ENCODE measurements around the gene SLC37A1.

SLC37A1 gene

DNA sequence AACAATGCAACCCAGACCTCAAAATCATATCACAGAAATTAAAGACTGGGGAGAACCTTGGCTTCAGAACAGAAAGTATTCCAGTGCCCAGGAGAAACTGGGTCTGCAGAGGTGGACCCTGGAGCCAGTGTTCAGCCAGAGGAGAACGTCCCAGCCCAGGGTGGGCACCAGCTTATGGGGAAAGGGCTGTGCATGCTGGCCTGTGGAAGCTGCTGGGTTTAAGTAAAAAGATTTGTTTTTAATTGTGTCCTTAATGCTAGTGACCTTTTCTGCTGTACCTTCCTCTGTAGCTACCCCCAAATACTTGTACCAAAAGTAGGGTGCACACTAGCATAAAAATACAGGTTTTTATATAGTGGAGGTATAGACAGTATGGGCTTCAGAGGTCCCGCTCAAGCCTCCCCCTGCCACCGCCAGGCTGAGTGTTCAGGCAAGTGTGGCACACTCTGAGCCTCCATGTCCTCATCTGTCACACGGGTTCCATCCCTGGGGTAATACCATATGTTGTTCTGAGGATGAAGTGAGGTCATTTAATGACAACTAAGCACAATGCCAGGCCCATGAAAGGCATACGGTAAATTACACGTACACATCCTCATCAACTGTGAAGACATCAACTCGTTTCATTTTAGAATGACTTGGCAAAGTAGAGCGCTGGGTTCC lies 47.0 kb downstream of the SLC37A1 start:
- no peak for DNase-seq (ENCODE audit: low read depth in 2 of 2)

DNA sequence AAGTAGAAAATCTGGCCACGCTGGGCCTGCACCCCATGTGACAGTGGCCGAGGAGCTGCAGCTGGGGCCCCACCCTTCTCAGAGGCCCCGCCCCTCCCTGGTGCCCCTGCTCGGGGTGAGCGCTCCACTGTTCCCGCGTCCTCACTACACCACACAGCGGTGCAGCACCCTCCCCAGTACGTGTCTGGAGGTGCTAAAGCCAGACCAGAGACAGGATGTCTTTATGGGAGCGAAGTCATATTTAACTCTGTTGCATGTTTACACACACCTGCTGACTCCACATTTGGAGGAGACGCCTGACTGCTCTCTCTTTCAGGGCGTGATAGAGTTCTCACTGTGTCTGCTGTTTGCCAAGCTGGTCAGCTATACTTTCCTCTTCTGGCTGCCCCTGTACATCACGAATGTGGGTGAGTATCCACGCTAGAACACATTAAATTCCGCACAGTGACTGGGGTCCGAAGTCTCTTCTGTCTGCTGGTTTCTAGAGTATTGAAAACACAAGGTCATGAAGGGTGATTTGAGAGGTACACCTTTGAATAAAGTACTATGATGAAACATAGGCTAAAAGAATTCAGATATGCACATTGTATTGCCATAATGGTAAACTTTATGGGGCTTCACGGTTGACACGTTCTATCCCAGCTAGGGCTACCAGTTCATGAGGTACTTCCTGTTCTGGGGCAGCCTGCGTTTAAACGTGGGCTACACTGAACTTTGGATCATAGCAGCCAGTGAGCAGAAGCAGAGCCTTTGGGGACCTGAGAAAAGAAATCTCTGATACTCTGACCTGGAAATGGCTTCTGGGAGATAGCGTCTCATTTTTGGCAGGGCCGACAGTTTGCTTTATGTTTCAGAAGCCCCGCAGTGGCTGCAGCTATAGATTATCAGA lies 48.4 kb downstream of the SLC37A1 start:
- no peak for DNase-seq (ENCODE audit: low read depth in 2 of 2)

DNA sequence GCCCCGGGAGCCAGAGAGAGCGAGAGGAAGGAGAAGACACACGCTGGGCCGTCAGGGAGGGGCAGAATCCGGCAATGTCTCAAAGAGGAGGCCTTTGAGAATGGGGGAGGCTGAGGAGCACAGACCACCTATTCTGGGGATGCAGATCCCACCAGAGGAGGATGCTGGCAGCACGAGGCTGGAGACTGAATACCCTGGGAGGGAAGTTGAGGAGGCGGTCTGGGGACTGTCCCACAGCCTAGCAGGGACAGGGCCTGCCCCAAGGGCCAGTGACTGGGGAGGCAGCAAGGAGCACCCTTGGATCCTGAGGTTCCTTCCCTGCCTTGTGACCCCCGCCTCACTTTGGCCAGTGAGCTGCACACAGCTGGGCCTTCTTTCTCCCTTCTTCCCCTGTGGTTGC lies 49.2 kb downstream of the SLC37A1 start:
- DNase-seq (ENCODE audit: low read depth in 2 of 2): no peak

DNA sequence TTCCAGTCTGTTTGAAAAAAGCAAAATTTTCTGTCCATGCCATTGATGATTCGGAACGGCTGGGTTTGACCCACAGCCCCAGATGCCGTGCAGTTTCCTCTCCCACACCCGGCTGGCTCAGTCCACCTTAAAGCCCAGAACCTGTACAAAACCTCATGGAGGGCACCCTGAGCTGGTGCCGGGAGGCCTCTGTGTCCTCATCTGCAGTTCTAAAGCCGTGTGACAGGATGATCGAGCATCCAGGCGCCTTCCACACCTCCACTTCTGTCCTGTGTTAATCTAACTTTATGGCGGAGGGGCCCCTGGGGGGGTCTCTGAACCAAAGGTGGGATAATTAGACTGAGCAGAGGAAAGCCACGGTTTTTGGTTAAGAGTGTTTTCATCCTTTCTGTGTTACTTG lies 49.6 kb downstream of the SLC37A1 start:
- DNase-seq (ENCODE audit: low read depth in 2 of 2): no peak

DNA sequence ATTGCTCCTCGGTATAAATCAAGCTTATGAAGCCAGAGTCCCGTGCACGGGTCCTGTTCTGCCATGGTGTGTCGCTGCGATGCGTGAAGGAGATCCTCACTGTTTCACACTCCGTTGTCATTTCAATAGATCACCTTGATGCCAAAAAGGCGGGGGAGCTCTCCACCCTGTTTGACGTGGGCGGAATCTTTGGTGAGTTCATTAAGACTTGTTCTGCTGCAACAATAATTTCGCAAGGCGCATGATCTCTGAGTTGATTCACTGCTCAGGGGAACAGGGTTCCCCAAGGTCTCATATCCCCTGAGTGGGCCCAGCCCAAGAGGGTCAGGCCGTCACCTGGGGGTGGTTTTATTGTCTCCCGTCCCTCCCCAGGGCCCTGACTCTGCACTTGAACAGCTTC lies 50.0 kb downstream of the SLC37A1 start:
- DNase-seq (ENCODE audit: low read depth in 2 of 2): no peak

DNA sequence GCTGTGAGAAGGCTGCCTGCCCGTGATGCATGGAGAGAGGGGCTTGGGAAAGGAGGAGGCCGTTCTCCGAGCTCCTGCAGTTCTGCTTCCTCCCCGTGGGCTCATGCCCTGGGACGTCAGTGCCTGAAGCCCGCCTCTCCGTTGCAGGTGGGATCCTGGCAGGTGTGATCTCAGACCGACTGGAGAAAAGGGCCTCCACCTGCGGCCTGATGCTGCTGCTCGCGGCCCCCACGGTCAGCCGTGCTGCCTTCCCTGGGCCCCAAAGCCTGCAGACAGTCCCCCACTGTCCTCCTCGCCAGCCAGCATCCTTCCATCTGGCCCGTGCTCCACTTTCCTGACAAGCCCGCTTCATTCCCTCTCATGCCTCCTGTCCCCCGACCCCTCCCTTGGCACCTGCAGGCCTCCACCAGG lies 50.9 kb downstream of the SLC37A1 start:
- DNase-seq (ENCODE audit: low read depth in 2 of 2): no peak

DNA sequence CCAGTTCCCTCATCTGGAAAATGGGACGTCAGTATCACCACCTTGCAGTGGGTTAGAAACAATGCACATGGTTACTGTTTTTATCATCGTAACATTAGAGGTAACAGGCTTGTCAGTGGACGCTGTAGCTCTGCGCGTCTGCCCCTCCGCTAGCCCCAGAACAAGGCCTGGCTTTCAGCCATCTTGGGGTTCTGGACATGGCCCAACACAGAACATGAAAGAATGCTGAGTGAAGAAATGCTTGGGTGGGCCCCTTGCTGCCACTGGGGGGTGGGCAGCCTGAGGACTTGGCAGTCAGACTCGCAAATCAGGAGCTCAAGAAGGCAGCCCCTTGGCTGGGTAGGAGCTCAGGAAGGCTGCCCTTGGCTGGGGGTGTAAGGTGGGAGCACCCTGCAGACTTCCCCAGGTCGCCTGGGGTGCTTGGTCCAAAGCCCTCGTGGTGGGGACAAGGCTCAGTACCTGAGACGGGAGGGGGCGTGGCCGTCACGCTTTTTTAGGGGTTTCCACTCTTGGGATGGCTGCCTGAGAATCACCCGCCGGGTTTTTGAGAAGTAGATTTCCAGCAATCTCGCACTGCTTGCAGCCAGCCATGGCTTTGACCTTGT lies 51.7 kb downstream of the SLC37A1 start:
- no peak for DNase-seq (ENCODE audit: low read depth in 2 of 2)

DNA sequence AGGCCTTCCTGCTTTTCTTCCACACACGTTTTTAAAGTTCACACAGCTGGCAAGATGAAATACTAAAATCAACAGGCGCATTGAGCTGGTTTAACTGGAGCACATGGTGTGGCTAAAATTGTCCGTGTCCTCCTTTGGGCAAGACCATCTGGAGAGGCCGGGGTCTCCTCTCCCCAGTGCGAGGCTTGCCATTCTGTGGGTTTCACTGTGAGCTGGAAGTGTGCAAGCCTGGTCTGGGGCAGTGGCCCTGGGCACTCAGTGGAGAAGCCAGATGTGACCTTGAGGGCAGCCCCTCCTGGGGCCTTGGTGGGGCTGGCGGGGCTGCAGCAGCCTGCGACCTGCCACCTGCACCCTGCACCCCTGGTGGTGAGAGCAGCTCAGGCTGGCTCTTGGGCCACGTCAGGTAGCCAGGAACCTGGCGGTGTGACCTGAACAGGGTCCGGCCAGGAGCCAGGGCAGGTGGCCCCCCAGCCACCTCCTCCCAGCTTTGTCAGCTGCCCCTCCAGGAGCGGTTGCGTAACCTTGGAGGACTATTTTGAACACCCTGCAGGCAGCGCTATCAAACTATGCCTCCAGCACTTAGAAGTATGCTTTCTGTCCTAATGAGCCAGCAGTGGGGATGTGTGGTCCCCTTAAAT lies 52.4 kb downstream of the SLC37A1 start:
- DNase-seq (ENCODE audit: low read depth in 2 of 2): no peak

DNA sequence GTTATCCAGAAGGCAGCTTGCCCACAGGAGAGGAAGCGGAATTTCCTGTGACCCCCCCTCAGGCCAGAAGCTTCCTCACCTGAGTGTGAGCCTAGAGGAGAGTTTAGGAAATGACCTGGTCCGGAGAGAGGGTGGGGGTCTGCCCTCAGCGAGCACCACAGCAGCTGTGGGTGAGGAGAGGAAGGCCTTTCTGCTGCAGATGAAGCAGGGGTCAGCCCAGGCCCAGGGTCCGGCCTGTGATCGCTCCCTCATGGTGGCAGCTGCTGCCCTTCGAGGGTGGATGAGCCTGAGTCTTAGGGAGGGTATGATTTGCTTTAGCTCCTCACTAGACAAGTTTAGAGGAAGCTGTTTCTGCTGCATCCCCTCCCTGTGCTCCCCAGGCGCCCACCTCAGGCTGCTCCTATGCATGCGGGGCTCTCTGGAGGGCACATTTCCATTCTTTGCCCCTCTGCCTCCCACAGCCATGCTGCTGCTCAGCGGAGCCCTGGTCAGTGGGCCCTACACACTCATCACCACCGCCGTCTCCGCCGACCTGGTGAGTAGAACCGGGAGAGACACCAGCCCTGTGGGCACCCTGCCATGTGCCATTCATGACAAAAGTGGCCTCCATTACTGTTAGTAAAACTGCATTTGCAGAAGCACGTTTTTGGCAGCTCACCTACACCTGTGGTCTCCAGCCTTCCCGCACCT lies 53.0 kb downstream of the SLC37A1 start:
- DNase-seq (ENCODE audit: low read depth in 2 of 2): no peak

DNA sequence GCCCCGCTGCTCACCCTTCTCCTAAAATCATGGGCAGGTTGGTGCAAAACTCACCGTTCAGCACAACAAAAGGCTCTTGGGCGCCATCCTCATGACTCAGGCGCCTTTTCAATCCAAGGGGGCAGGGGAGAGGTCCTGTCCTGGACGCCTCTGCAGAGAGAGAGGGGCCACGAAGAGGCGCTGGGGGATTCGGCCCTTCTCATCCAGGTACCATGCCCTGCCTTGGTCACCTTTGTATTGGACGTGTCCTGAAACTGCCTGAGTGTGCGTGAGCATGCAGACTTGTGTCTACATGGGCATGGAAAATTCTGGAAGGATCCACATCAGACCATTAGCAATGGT lies 53.5 kb downstream of the SLC37A1 start:
- DNase-seq (ENCODE audit: low read depth in 2 of 2): no peak

DNA sequence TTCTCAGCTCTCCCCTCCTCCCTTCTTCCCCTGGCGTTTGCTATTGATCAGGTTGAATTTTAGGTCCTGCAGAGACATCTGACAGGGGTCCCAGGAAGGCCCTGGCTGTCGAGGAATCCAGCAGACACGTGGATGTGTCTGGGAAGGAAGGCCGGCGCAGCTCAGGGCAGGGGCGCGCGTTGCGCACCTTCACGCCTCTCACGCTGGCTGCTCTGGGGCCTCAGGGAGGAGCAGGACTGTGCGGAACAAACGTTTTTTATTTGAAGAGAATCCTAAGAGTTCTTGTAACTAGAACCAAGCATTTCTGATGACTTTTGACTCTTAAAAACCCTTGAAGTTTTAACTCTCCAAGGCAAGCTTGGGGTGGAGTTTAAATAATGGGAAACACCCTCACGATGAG lies 54.2 kb downstream of the SLC37A1 start:
- DNase-seq (ENCODE audit: low read depth in 2 of 2): no peak

DNA sequence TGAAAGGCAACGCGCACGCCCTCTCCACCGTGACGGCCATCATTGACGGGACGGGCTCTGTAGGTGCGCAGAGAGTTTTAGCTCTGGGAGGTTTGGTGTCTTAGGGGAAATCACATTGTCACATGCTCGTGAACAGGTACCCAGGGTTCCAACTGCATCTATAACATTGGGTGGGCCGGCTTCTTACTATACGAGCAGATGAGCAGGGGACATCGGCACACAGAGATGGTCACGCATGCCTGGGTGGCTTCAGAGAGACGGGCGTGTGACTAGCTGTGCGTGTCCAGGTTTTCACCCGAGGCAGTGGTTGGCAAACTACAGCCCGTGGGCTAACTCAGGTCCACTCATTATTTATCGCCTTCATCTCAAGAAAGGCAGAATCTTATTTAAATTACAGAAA lies 54.7 kb downstream of the SLC37A1 start:
- no peak for DNase-seq (ENCODE audit: low read depth in 2 of 2)

DNA sequence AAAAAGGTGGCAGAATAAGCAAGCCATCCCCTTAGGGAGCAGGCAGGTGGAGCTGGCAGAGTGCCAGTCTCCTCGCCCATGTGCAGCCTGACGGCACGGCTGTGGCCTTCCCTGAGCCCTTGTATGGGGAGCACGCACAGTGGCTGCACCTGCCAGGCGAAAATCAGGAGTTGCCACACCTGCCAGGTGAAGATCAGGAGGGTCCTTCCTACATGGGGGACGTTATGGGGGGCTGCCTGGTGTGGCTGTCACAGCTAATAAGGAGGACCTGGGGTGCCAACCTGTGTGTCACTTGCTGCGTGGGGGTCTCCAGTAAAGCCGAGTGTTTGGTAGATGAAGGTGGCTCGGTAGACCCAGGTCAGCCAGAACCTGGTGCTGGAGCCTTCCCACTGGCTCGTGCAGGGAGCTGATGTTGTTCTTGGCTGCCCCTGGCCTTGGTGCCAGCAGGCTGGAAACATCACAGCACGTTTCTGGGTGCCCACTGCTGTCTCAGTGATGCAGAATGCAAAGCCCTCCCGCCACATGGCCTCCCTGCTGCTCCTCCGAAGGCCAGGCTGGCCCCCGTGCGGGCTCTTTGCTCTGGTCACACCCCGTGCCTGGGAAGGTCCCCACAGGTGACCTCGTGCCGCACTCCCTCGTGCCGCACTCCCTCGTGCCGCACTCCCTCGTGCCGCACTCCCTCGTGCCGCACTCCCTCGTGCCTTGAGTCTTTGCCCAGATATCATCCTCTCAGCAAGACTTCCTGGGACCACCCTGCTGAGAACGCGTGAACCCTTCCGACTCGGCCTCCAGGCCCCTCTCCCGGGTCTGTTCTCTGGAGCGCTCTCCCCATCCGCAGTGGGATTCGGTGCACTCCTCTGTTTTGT lies 55.4 kb downstream of the SLC37A1 start:
- DNase-seq (ENCODE audit: low read depth in 2 of 2): no peak

DNA sequence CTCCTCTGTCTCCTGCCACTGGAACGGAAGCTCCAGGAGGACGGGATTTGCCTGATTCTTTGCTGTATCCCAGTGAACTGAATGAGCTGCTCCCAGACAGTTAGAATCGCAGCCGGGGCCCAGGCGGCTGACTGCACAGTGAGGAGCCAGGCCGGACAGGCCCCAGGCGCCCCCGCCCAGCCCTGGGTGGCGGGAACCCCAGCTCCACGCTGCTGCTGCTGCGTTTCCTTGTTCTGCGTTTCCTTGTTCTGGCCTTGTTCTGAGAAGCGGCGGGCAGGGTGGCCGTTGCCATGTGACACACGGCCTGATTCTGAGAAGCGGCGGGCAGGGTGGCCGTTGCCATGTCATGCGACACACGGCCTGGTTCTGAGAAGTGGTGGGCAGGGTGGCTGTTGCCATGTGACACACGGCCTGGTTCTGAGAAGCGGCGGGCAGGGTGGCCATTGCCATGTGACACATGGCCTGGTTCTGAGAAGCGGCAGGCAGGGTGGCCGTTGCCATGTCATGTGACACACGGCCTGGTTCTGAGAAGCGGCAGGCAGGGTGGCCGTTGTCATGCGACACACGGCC lies 56.2 kb downstream of the SLC37A1 start:
- DNase-seq (ENCODE audit: low read depth in 2 of 2): no peak

DNA sequence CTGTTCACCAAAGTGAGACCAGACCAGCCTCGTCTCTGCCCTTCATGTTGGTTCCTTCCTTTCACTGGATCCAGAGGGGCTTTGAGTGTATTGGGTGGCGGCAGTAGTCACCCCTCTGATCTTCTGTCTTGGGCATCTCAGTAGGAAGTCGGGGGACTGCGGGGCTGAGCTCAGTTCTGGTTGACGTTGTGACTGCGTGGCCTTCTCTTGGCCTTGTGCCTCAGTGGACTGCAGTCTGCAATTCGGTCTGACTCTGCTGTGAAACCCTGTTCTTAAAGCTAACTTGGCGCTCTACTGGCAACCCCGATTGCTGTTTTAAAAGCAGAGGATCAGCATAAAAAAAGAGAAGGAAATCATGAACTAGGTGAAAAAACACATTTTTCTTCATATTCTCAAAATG lies 56.7 kb downstream of the SLC37A1 start:
- DNase-seq (ENCODE audit: low read depth in 2 of 2): no peak

DNA sequence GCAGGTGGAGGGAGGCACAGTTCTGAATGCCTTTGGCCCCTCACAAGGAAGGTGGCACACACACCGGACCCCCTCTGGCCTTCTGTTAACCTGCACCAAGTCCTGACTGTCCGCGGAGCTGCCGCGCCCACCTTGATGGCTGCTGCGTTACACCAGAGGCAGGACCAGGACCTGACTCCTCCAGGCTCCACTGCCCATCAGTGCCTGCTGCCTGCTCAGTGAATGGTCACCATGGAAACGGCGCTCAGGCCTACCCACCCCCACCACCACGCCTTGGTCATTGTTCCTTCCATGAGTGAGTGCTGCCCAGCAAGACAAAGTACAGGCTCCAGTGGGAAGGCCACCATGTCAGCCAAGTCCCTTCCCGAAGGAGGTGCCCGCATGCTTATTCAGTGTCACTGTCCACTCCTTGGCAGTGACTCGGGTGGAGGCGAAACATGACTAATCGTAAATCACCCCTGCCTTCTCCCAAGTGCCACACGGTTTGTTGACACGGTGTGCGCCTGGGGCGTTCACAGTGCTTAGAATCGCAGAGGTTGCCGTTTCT lies 57.3 kb downstream of the SLC37A1 start:
- no peak for DNase-seq (ENCODE audit: low read depth in 2 of 2)

DNA sequence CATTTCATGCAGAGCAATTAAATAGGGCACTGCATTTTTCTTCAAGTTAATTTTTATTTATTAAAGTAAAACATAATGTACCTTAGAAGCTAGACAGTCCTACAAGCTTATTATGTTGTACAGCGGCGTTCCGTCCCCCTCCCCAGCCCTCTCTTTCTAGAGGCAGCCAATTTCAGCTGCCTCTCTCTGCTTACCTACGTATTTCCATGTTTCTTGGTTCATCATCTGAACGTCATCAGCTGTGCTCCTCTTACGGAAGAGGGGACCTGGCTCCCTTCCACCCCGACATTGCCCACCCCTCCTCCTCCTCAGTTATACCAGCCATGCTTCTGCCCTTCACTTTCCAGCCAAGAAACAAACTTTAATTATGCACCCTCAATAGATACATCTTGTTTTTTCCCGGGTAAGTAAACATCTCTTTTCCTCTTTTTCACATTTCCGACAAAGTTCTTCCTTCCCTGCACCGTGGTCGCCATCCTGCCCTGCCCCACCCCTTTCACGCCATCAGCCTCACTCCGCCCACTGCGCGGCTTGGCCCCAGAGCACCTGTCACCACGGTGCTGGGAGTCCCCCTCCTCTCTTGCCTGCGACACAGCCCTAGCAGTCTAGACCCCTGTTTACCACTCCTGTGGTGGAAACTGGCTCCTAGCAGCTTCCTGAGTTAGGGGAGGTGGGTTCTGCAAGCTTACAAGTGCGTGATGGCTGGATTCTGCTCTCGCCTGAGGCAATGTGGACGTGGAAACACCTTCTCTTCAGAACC lies 57.9 kb downstream of the SLC37A1 start:
- DNase-seq (ENCODE audit: low read depth in 2 of 2): no peak

DNA sequence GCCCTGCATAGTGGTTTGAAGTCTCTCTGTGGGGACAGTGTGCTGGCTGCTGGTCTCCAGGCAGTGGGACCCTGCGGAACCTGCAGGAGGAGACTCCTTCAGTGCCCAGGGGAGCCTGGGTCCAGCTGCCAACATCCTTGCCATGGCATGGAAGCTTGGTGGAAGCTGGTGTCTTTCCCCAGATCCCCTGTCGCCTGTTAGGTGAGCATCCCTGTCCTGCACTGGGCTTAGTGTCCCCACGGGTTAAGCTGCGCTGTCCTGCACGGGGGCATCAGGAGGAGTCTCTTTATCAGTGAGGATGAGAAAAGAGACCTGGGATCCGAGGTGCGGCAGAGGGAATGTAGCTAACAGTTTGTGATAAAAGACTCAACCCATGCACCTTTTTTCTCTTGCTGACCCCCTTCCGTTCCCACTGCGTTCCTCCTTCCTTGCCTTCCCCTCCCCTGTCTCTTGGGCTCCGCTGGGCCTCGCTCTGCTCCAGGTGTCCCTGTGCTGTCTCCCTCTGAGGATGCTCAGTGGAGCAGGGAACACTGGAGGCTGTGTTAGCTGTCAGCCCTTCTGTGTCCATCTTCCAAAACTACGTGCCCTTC lies 59.3 kb downstream of the SLC37A1 start:
- no peak for DNase-seq (ENCODE audit: low read depth in 2 of 2)

All from stimulated activated CD4-positive, alpha-beta T cell treated with anti-CD3 and anti-CD28 coated beads, Interleukin-1b, Interleukin-23, amount 100 ng/mL, for 4 hours (primary cell).